Stimulated activated CD4-positive, alpha-beta T cell treated with anti-CD3 and anti-CD28 coated beads, TNF-alpha, amount 100 ng/mL, for 24 hours (primary cell): Measurements from ENCODE around the gene HDGFL1.

ENCODE experiments used
- DNase-seq, 3 experiments: peaks; one replicate each; pipeline ENCODE4 v3.0.0-alpha.2; 2020; ENCODE audit warnings: low read depth in 3 of 3

The HDGFL1 gene

DNA sequence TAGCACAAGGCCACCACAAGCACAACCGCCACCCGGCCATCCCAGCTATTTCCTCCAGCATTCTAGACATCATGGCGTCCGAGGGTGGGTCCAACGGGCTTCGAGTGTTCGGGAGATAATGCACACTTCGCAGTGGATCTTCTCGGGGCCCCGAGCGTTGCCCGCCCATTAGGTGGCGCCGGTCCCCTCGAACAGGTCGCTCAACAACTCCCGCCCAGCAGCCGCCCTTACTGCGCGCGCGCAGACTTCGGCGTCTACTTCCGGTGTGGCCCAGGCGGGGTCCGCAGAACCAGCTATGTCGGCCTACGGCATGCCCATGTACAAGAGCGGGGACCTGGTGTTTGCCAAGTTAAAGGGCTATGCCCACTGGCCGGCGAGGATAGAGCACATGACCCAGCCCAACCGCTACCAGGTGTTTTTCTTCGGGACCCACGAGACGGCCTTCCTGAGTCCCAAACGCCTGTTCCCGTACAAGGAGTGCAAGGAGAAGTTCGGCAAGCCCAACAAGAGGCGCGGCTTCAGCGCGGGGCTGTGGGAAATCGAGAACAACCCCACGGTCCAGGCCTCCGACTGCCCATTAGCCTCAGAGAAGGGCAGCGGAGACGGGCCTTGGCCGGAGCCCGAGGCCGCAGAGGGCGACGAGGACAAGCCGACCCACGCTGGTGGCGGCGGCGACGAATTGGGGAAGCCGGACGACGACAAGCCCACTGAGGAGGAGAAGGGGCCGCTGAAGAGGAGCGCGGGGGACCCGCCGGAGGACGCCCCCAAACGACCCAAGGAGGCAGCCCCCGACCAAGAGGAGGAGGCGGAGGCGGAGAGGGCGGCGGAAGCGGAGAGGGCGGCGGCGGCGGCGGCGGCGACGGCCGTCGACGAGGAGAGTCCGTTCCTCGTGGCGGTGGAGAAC lies at the start of gene HDGFL1:
Gene HDGFL1, plus strand, starts transcription at position 286 of the 904 bp plus-strand sequence. Its CDS starts 10 bp downstream, at position 296.
- no peak for DNase-seq

DNA sequence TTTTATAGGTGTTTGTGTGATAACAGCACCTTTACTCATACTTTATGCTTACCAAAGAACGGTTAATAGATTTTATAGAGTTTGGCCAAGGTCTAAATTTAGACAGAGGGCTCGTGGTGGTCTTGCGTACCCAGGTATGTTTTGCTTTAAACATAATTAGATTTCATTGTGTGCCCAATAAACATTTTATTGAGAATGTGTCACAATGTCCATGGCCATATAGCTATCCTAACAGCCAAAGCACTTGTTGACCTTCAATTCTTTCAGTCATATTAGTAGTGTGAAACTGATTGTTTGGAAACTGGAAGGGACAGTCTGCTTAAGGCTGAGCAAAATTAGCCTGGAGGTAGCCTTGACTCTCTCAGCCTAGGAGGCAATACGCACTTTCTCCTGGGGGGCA lies 48.3 kb upstream of the HDGFL1 start:
- no peak for DNase-seq

DNA sequence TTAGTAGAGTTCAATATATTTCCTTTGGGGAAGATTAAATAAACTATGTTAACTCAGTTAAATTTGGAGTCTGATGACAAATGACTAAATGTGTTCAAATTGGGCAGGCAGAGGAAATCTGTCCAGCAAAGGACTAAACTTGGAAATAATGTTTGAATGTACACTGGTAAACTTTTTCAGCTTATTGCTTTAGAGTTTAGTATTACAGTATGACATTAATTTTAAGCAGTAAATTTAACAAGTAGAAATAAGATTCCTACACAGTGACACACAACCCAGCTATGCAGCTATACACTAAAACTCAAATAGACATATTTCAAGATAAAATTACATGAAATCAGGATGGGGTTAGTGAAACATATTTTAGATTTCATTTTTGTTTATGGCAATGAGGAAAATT lies 42.6 kb upstream of the HDGFL1 start:
- no peak for DNase-seq

DNA sequence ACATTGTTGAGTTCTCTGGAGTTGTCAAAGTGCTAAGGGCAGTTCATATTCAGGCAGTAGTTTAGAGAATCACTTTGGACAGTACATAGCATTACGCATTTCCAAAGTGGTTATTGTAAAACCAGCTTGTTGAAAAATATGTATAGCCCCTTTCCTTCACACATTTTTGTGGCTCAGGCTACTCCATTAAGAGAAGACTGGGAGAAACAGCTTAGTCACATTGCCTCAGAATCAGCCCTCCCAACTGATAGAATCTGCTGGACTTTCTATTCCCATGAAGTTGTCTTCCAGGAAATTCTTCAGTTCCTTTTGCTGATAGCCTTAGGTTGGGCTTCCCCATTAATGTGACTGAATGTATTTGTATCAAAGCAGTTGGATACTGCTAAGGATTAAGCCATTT lies 39.5 kb upstream of the HDGFL1 start:
- no peak for DNase-seq

DNA sequence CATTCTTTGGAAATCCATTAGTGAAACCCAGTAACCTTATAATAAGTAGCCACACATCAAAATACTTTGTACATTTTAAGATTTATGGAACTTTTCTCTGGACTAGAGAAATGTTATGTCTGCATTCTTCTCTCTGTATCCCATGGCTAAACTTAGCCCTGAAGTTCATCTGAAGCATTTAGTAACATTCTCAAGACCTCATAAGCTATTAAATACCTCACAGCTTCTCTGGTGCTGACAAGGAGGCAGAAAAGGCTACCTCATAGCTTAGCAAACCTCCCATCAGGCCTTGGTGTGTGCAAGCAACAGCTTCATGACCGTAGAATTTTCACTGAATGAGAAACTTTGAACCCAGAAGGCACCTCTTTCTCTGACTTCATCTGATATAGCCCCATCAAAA lies 38.9 kb upstream of the HDGFL1 start:
- no peak for DNase-seq

DNA sequence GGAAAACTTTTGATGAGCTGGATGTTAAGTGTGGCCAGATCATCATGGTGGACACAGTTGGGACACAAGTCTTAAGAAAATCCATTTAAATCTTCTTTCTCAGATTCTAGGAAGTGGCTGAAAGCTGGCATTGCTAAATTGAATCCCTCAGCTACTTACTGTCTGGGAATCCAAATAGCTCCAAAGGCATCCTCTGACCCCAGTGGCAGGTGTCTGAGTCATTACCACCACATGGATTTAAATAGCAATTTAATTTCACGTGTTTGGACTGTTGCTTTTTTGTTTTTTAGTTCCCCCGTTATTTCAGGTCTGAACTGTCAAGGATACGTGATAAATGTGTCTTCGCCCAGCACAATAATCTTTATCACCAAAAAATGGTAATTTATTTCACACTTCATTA lies 33.2 kb upstream of the HDGFL1 start:
- DNase-seq: no peak

DNA sequence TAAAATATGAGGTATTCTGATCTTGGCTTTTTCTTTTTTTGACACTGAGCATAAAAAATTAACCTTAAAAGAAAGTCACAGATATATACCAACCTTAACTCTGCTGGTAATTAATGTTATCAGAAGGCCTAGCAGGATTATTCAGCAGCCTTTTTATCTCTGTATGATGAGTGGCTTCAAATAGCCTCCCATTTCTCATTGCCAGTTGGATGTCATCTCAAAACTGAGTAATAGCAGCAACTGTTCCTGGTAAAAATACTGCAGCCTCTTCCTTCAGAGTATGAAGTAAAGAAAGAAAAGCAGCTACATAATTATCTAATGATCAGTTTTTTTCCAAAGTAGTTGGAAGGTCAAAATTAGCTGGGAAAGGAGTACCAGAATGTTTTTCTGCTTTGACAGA lies 24.9 kb upstream of the HDGFL1 start:
- no peak for DNase-seq

DNA sequence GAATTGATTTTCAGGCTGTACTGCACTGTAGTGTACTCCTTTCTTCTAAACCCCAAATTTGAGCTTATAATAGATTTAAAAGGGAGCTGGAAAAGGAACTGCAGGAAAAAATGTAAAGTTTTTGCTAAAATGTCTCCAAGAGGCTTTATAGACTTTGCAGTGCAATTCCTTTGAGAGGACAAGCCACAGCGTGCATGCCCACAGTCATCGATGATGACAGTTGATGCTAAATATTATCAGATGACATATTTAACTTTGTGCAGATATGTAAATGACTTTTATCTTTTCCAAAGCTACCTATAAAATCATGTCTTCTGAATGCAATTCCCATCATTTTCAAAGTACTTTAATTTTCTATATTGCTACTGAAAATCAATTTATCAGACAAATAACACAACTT lies 24.3 kb upstream of the HDGFL1 start:
- no peak for DNase-seq

DNA sequence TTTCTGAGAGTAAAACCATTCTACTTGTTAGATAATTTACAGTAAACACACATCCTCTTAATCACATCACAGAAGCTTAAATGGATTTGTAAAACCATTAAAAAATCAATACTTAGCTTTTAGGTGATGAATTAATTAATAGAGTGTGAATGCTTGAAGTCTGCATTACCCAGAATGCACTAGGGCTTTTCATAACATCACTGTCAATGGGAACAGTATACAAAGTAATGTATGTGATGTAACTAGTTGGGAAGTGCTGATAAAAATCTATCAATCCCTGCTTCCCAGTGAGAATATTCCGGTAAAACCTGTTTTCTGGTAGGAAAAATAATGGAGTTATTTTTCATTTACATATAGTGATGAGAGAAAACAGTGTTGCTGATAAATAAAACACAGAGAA lies 23.1 kb upstream of the HDGFL1 start:
- DNase-seq: no peak

DNA sequence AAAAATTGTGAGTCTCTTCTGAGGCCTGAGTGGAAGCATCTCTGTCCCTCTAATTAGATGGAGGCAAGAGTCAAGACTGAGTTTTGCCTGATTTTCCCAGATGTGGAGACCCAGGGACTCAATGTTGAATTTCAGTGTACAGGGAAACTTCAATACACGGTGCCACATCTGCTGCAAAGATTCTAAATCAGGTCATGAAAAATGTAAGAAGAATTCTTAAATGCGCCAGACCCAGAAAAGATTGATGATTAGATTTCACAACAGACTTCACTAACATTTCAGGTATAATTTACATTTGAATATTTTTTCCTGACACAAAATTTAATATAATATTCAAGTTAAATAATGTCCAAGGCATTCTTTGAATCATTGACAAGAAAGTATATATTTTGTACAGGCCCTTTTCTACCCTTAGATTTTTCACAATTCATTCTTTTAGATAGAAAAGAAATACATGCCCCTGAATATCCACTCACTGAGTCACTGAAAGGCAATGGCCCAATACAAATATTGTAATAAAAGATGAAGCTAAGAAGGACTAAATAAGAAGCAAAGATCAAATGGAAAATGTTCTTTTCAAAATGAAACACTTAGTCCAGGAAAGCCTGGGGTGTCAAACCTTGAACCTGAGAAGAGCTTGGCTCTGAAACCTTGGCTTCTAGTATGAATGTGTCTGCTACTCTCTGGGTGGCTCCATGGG lies 18.2 kb upstream of the HDGFL1 start:
- no peak for DNase-seq

DNA sequence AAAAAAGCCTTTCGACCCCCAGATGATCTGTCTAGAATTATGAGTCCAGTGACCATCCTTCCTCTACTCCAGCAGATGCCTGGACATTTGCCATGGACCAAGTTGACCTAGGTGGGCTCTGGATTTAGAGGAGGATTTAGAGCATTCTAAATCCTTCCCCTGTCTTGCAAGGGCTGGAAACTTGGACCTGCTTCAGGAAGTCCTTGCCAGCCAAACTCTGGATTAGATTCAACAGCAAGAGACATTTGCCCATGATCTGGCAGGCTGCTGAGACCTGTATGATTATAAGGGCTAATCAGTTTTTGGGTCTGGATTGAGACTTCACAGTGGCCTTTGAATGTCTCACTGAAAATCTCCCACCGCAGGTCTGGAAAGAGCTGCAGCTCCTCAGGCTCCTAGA lies 13.1 kb upstream of the HDGFL1 start:
- no peak for DNase-seq

DNA sequence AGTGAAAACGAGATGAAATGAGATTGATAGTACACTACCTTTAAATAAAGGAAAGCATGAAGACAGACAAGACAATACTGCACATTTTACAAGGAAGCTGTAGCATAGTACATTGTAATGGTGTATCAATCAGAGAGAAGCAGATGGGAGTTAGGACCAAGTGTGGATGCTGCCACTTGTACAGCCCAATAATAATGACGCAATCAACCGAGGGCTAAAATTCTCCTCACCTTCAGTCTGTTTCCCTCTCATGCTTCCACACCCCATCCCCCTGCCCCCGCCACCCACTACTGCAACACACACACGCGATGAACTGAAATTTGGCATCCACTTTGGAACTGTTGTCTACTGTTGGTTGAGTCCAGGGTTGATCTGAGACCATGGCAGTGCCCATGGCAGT lies 12.4 kb upstream of the HDGFL1 start:
- DNase-seq: no peak

DNA sequence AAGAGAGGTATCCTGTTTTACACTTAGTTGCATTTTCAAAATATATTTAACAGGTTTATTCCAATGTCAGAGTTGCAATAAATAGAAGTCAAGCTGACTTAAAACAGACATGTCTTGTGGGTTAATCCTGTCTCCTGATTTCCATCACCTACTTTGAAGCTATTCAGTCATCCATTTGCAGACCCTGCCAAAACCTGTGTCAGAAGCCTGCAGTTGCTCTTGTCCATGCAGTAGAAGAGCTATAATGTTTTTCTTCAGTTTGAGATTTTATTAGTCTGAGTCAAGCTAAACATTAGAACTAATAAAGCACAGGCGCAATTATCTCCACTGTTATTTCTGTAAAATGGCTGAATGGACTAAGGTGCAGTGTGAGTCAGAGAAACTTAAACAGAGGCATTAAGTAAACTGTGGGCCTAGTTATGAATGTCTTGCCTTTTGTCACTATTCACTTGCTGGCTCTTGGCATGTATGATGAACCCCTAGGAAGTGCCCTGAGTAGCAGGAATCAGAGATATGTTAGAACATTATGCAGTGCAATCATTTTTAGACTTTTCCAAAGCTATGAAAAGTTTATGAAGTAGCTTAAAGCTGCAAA lies 11.0 kb upstream of the HDGFL1 start:
- DNase-seq: no peak

DNA sequence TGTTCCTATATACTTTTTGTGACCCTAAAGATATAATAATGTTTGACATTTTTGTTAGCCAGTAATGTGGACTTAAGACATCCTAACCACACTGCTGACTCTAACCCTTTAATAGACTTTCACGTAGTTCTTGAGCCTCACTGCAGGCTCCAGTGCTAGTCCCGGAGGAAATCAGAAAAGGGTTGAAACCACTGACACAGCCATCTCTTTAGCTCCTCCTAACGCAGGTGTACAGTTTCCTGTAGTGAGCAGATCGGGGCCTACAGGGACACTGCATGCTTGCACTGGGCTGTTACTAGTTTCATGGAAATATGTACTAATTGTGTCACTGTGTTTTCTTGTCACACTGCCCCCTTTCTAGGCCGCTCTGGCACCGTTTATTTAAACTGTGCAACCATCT lies 512 bp upstream of the HDGFL1 start:
- no peak for DNase-seq

DNA sequence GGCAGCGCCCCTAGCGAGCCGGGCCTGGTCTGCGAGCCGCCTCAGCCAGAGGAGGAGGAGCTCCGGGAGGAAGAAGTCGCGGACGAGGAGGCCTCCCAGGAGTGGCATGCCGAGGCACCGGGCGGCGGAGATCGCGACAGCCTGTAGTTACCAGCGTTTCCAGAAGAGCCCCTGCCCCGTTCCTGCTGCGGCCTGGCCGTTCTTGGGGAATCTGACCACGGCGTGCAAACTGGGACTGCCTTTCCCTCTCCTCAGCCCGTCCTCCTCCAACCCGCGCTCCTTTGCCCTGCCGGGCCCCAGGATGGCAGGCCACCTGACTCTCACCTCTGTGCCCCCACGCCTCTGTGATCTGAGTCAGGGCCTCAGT lies 802 bp downstream of the HDGFL1 start:
- DNase-seq: no peak

DNA sequence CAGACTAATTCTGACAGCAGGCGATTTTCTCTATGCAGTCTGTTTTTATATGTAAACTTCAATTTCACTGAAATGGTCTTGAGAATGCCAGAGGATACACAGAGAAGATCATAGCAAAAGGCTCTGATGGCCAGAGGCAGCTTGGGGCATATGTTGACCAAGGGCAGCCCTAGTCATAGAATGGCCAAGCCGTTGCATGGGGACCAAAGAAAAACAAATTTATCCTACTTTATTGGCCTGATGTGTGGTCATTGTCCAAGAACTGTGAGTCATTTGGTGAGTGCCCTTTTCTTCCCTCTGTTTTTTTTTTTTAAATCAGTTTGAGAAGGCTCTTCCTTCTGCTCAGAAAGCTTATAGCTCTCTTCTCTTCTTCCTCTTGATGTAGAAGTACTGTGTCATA lies 5.8 kb downstream of the HDGFL1 start:
- DNase-seq: no peak

DNA sequence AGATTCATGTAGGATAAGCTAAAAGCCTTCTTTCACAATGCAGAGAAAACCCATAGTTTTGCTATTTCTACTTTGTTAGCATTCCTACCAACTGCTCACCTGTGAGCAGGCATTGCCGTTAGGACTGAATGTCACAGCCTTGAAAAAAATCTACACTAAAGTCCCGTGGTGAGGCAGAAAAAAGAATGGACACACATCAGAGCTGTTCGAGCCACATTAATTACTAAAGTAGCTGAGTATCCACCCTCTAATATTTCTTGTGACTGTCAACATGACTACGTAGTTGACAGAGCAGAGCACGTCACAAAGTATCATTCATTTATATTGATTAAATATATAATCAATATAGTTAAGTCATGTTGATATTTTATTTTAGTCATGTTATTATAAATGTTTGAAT lies 10.1 kb downstream of the HDGFL1 start:
- no peak for DNase-seq

DNA sequence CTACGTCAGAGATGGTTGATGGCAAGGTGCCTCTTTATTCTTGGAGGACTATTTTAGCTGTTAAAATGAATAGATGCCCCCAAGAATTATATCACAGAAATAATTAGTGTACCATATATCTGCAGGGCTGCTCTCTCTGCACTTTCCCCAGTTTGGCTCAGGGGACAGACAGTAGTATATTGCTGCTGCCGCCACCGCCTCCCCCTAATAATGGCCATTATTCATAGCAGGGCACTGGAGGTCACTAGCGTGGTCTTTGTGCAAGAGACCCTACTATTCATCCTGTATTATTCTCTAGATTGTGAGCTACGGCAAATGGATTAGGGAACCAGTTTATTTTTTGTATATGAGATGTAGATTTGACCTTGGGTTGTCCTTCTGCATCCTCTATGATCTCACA lies 11.0 kb downstream of the HDGFL1 start:
- DNase-seq: no peak

DNA sequence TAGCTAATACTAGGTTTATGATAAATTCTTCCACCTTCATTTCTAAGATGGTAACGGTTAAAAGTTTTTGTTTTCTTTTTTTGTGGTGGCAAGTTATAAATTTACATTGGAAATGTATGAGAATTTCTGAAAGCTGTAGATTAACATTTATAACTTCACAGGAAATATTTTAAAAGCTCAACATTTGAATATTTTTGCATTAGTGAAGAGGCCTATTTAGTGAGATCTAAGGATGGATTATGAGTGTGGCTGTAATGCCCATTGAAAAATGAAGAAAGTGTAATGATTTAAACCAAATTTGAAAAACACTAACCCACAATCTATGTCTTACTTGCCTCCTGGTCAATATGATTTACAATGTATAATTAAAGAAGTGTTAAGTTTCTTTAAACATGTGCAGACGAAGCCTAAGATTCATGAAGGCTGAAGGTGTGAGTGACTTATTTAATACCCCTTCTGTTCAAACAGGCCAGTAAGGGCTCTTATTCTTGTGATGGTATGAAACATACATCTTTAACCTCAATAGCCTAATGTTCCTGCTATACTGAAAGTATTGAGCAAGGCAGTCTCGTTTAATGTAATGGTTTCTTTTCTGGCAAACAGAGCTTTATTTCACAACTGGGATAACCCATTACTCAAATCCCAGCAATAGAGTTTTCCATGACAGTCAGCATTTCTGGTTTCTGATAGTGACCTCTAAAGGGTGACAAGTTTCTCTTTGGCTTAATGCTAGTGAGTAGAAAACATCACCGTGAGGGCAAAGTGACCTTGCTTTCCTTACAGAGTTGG lies 13.2 kb downstream of the HDGFL1 start:
- DNase-seq: no peak

DNA sequence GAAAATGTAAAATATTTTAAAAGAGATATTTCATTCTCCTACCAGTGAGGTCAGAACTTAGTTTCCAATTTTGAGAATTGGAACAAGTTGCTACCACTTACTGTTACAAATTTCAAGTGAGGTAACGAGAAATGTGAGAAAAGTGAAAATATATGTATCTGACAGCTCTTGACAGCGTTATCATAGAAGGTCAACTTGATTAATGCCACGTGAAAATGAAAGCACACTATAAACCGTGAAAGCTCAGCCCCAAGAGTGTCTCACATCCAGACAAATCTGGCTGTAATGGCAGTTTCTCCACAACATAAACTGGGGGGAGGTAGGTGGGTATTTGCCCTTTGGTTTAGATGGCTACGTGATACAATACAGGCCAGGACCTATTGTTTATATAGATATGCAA lies 13.9 kb downstream of the HDGFL1 start:
- no peak for DNase-seq

DNA sequence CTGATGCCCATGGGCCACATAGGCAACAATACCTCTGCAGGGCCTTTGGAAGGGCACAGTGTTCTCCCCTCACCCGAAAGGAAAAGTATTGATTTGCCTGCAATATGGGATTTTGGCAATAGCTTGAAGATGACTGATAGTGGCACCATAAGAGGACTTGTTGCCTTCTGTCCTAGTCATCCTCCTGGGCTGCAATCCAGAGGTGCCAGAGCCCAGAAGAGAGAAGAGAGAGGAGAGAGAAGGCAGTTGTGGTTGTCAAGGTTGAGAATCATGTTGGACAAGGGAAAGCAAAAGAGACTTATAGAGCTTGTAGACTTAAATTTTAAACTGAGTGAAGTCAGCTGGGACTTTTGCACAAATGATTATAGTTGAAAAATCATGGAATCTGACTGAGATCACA lies 14.6 kb downstream of the HDGFL1 start:
- no peak for DNase-seq

DNA sequence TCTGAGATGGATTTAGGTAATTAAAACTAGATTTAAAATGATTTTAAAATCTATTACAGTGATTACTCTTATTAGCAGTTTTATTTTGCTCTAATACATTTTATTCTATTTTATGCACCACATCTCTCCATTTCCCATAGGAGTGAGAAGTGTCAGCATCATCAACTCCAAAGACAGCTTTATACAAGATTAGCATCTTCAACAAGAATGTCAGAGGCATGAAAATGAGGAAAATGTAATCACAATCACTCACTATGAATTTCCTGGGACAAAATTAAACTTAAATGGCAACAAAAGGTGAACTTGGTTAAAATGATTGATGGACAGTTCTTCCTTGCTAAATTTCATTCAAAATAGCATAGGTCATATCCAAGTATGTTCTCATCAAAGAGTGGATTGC lies 19.8 kb downstream of the HDGFL1 start:
- DNase-seq: no peak
